DOHH2 (cell line): ENCODE measurements around the gene ATAD3B.

Source experiments
- EZH2phosphoT487 ChIP-seq: fragments of 200-600 bp; sonication (generic); IDR thresholded peaks from 2 replicates; pipeline ENCODE4 v1.6.1; 2017; ENCODE audit warnings: borderline replicate concordance, mild to moderate bottlenecking, antibody characterized with exemption, low read length, moderate library complexity, mixed read lengths
- TF ChIP-seq, protein P1 (sequence below): fragments of 200-600 bp; sonication (generic); IDR thresholded peaks from one replicate; pipeline ENCODE4 v1.5.1; 2014; ENCODE audit warnings: antibody characterized with exemption, mild to moderate bottlenecking, low read depth, low read length; ENCODE audit not compliant: poor library complexity, severe bottlenecking

DNA sequence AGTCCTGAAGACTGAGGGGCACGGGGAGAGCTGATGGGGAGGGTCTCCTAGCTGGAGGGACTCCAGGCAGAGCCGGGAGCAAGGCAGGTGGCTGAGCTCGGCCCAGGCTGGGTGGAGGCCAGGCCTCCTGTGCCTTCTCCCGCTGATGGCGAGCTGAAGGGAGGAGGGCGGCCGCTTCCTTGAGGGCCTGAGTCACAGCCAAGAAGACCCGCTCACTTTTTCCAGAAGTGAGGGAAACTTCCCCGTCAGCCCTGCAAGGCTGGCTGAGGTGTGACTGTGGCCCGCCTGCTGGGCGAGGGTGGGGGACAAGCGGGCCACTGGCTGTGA, 37.8 kb upstream of the ATAD3B start:
- TF ChIP-seq, protein P1, sequence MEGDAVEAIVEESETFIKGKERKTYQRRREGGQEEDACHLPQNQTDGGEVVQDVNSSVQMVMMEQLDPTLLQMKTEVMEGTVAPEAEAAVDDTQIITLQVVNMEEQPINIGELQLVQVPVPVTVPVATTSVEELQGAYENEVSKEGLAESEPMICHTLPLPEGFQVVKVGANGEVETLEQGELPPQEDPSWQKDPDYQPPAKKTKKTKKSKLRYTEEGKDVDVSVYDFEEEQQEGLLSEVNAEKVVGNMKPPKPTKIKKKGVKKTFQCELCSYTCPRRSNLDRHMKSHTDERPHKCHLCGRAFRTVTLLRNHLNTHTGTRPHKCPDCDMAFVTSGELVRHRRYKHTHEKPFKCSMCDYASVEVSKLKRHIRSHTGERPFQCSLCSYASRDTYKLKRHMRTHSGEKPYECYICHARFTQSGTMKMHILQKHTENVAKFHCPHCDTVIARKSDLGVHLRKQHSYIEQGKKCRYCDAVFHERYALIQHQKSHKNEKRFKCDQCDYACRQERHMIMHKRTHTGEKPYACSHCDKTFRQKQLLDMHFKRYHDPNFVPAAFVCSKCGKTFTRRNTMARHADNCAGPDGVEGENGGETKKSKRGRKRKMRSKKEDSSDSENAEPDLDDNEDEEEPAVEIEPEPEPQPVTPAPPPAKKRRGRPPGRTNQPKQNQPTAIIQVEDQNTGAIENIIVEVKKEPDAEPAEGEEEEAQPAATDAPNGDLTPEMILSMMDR, result no peak
- TF ChIP-seq EZH2phosphoT487, result no peak
